Brain microvascular endothelial cell (primary cell): ENCODE results near the gene VPS26B.

Source experiments
- DNase-seq: peaks from one replicate; pipeline ENCODE4 v3.0.0-alpha.2; 2020
- H3K27ac ChIP-seq: fragments of 250-450 bp; sonication (Bioruptor Pico); 2 replicates; pipeline ENCODE4 v1.5.1; 2020; ENCODE audit warnings: mild to moderate bottlenecking, moderate library complexity
- H3K27me3 ChIP-seq: fragments of 250-450 bp; sonication (Bioruptor Pico); replicated peaks from 2 replicates; pipeline ENCODE4 v1.5.1; 2020; ENCODE audit warnings: mild to moderate bottlenecking
- H3K36me3 ChIP-seq: fragments of 250-450 bp; sonication (Bioruptor Pico); replicated peaks from 2 replicates; pipeline ENCODE4 v1.5.1; 2020; ENCODE audit warnings: mild to moderate bottlenecking
- H3K4me3 ChIP-seq: 2 replicates; pipeline ENCODE4 v1.5.1; 2011; ENCODE audit warnings: low read depth, mild to moderate bottlenecking, control low read depth, low read length, moderate library complexity
- CTCF ChIP-seq: IDR thresholded peaks from 2 replicates; pipeline ENCODE4 v1.5.1; 2011; ENCODE audit warnings: low read depth, mild to moderate bottlenecking, moderate library complexity, low read length, control low read depth, inconsistent platforms; ENCODE audit errors: missing control alignments
- in situ Hi-C: cut with HindIII; loops from 2 replicates; pipeline ENCODE4 v1.10.0; 2017; ENCODE audit warnings: low sequenced_read_pairs, low pct_ligation_motif_present

Gene VPS26B

GRCh38 chr11:134290646-134291045 is 66.2 kb downstream of the VPS26B start:
- H3K36me3 ChIP-seq: no peaks in the 10 kb centered on the region
- no peak for DNase-seq
- no peak for TF ChIP-seq CTCF
- in situ Hi-C loops: no loop called here
- H3K27ac ChIP-seq: no peak overlapping the region
- H3K4me3 ChIP-seq: no peak overlapping the region
- no peaks in the 10 kb centered on the region for H3K27me3 ChIP-seq

GRCh38 chr11:134291196-134291595 is 66.7 kb downstream of the VPS26B start:
- in situ Hi-C loops: no loop called here
- no peaks in the 10 kb centered on the region for H3K27me3 ChIP-seq
- no peaks in the 10 kb centered on the region for H3K36me3 ChIP-seq
- TF ChIP-seq CTCF: no peak
- no peak overlapping the region for H3K4me3 ChIP-seq
- H3K27ac ChIP-seq: no peak overlapping the region
- no peak for DNase-seq

- in situ Hi-C loops: no loop called here
- Histone ChIP-seq H3K36me3 (no peaks in the 10 kb centered on the region), H3K4me3 (no peak overlapping the region), H3K27me3 (no peaks in the 10 kb centered on the region), H3K27ac (no peak overlapping the region)
- TF ChIP-seq CTCF: no peak
- DNase-seq: no peak
Measured at GRCh38 chr11:134292661-134293060, 68.2 kb downstream of the VPS26B start.

GRCh38 chr11:134293119-134294113 is 68.9 kb downstream of the VPS26B start:
- no peak for TF ChIP-seq CTCF
- H3K4me3 ChIP-seq: no peak overlapping the region
- no peak overlapping the region for H3K27ac ChIP-seq
- DNase-seq: no peak
- in situ Hi-C loops: no loop called here
- no peaks in the 10 kb centered on the region for H3K36me3 ChIP-seq
- H3K27me3 ChIP-seq: no peaks in the 10 kb centered on the region

- Histone ChIP-seq H3K27me3 (no peaks in the 10 kb centered on the region), H3K36me3 (no peaks in the 10 kb centered on the region), H3K4me3 (no peak overlapping the region), H3K27ac (no peak overlapping the region)
- no peak for DNase-seq
- in situ Hi-C loops: no loop called here
- no peak for TF ChIP-seq CTCF
Measured at GRCh38 chr11:134294664-134295063, 70.2 kb downstream of the VPS26B start.
